NCI-H1105 (cell line): ENCODE results near the gene SETD6.

ENCODE experiments used
- DNase-seq: peaks from one replicate; lab custom pipeline; 2025; lab: John Stamatoyannopoulos, UW

SETD6 gene

DNA sequence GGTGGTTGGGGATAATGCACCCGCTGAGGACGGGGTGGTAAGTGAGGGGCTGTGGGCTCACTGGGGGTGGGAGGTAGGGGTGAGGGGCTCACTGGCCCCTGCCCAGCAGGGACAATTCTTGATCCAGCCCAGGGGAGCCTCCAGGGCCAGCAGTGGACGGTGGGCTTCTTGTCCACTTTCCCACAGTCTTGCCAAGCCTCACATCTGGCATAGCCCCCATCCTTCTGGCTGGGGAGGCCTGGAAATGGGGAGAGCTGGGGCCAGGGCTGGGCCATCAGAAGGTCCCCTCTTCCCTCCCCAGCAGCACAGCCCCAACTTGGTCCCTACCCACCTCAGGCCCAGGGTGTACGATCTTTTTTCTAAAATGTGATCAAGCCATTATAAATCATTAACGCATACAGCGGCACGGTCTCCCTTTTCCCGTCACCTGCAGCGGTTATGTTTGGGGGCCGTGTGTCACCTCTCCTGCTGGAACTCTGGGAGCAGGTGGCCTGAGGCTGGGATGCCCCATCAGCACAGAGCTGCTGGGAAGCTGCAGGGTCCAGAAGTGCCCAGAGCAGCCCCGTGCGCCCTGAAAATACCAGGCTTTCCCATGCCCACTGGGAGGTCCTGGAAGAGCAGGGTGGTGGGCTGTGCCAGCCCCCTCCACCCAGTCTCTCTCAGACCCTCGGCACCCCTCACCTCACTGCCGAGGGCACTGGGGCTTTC lies 7.2 kb upstream of the SETD6 start:
- no peak for DNase-seq

DNA sequence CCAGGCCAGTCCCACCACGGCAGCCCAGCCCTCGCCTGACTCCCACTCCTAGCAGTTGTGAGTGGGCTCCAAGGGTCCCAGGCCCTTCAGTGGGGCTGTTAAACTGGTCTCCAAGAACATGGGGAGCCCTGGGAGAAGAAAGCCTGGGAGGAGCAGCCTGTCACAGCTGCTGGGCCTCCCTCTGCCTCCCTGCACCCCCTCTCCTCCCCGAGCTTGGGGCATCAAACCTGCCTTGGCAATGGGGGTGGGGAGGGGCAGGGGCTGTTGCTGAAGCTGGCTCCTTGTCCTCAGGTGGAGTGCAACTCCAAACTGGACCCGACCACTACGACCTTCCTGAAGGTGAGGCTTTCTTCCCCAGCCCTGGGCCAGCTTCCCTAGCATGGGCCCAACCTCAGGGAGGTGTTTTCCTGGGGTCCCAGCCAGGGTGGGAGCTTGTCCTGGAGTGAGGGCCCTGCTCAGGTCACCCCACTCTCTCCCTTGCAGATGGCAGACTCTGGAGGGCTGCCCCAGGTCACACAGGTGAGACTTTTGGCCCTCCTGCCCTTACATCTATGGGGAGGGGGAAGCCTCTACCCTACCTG lies 6.6 kb upstream of the SETD6 start:
- no peak for DNase-seq

DNA sequence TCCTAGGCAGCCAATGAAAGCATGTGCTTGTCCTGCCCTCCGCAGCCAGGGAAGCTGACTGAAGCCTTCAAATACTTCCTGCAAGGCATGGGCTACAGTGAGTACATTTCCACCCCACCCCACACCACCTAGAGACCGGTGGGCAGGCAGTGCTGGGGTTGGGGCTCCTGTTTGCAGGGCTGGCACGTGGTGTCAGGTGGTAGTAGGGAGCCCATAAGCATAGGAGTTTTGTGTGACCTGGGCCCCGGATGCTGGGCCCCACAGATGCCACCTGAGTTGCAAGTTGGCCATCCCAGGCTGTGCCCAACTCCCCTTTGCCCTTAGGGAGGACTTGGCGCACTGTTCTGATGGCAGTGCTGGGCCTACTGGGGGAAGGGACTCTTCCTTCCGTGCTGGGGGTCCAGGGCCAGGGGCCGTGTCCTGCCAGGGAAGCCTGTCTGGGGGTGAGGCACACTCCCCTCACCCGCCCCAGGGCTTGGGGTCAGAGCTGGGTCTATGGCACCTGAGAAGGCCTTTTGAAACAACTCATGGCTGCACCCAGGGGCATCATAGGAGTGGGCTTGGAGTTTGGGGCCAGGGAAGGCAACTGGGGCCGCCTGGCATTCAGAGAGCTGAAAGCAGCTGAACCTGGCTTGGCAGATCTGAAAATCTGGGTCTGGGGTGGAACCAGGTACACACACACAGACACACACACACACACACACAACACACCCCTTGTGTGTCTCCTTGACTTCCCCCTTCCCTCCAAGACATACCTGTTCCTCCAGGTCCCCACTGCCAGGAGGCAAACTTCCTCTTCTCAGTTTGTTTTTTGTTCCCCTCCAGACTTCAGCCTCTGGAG lies 5.8 kb upstream of the SETD6 start:
- DNase-seq: no peak

DNA sequence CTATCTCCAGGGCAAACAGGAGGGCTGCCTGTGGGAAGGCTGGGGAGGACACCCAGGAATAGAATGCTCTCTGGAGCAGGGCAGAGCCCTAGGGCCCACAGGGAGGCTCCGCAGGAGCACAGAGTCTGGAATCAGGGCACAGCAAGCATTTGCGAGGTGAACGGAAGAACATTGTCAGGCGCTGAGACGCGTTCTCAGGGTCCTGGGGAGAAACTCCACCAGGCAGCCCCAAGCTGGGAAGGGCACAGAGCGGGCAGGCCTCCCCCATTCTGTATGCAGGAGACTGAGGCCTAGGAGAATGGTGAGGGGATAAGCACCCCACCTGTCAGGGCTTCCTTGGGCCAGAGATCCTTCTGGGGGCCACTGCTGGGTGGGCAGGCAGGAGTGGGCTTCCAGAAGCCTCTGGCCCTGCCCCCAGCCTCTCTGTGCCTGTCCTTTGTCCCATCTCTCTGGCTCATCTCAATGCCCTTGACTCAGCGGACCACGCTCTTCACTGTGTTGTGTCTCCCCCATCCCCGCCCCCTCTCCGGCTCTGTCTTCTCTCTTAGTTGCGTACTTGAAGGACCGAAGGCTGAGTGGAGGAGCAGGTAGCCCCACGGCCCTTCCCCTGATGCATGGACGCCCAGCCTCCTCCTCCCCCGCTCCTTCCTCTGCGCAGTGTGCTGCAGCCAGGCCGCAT lies 5.1 kb upstream of the SETD6 start:
- DNase-seq: no peak

DNA sequence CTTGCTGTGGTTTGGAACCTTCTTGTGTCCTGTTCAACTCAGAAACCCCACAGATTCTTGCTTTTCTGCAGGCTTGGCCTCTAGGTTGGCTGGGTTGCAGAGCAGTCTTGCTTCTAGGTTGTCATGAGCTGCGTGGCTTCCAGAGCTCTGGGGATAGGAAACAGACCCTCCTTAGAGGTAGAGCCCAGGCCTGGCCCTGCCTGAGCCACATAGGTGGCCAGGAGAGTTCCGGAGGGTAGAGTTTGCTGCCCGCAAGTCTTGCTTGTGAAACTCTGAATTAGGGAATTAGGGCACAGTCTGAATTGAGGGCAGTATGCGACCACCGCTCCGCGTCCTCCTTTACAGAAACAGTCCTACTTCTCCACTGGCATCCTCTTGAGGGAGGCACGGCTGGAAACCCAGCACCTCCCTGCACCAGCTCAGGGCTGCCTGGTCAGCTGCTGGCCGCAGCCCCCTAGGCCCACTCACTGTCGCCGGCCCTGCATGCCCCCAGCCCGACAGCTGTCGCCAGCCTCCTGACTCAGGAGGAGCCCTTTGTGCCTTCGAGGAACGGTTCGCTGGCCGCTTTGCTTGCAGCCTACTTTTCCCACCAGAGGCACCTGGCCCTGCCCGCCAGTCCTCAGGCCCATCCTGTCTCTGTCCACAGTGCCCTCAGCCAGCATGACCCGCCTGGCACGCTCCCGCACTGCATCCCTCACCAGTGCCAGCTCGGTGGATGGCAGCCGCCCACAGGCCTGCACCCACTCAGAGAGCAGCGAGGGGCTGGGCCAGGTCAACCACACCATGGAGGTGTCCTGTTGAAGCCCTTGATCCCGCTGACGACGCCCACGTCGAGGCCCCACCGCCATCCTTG lies 4.3 kb upstream of the SETD6 start:
- no peak for DNase-seq

DNA sequence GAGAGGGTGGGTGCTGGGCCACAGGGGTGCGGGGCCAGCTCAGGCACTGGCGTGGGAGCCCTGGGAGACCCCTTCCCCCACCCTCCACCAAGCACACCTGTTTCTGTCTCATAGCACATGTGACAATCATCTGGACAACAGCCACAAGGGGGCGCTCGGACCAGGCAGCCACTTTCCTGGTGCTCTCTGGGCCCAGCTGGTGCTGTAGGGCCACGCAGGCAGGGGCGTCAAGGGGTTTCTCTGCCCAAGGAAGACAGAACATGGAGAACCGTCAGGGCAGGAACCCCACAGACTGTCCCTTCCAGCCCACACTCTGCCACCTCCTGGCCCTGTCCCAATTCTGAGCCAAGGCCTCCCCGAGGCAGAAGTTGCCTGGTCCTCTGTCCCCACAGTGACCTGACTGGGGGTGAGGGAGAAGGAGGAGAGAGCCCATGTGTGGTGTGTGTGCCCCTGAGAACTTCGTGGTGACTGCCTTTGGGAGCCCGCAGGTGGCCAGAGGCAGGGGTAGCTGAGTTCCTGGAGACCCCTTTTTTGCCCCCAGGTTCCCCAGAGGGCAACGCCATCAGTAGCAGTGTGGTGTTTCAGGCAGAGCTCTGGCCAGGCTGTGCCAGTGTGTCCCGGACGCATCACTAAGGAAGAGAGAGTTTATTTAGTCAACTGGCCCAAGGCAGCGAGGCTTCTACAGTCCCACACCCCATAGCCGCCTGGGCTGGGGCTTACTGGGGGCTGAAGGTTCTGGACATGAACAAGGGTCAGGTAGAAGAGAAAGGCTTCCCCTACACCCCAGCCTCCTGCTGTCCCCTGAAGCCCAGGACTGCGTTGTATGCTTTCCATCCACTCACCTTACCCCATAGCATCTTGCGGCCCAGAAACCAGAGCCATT lies 3.1 kb upstream of the SETD6 start:
- peak; percentile 33 for DNase-seq

DNA sequence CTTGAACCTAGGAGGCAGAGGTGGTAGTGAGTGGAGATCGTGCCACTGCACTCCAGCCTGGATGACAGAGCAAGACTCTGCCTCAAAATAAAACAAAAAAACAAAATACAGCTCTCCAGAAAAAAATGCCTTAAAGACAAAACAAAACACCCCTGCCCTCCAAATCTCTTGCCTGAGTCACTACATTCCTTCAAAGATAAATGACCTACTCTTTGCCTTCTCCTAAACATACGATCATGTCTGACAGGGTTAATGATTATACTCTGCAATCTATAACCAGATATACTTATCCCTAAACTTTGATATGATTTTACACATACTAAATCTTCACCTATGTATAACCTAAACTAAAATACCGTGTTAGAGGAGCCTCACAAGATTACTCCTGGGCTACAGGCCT lies 1.4 kb upstream of the SETD6 start:
- DNase-seq: no peak

DNA sequence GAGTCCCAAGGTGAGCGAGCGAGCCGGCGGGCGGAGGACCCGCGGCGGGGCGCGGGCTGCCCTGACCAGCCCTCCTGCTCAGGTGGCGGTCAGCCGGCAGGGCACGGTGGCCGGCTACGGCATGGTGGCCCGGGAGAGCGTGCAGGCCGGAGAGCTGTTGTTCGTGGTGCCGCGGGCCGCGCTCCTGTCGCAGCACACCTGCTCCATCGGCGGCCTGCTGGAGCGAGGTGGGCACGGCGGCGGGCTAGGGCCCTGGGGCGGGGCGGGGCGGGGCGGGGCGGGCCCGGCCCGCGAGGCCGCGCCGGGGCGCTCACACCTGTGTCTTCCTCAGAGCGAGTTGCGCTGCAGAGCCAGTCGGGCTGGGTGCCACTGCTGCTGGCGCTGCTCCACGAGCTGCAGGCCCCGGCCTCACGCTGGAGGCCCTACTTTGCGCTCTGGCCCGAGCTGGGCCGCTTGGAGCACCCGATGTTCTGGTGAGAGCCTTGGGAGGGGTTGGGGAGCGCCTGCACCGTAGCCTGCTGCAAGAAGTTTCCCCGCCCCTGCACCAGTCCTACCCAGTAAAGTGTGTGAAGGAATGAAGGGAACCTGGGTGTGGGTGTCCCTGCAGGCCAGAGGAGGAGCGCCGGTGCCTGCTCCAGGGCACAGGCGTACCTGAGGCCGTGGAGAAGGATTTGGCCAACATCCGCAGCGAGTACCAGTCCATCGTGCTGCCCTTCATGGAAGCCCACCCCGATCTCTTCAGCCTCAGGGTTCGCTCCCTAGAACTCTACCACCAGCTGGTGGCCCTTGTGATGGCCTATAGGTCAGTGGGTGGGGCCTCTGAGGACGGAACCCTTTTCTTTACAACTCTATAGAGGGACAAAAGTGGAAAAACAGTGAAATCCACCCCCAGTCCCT lies 802 bp downstream of the SETD6 start:
- peak; percentile 46 for DNase-seq

DNA sequence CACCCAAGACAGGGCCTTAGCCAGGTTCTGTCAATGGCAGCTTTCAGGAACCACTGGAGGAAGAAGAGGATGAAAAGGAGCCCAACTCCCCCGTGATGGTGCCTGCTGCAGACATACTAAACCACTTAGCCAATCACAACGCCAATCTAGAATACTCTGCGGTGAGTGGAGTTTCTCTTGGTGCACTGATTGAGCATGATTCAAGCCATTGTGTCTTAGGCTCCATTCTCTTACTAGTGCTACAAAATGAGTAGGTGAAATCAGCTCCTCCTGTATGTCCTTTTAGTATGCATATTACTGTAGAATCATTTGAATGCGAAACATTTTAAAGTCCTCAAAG lies 1.4 kb downstream of the SETD6 start:
- no peak for DNase-seq

DNA sequence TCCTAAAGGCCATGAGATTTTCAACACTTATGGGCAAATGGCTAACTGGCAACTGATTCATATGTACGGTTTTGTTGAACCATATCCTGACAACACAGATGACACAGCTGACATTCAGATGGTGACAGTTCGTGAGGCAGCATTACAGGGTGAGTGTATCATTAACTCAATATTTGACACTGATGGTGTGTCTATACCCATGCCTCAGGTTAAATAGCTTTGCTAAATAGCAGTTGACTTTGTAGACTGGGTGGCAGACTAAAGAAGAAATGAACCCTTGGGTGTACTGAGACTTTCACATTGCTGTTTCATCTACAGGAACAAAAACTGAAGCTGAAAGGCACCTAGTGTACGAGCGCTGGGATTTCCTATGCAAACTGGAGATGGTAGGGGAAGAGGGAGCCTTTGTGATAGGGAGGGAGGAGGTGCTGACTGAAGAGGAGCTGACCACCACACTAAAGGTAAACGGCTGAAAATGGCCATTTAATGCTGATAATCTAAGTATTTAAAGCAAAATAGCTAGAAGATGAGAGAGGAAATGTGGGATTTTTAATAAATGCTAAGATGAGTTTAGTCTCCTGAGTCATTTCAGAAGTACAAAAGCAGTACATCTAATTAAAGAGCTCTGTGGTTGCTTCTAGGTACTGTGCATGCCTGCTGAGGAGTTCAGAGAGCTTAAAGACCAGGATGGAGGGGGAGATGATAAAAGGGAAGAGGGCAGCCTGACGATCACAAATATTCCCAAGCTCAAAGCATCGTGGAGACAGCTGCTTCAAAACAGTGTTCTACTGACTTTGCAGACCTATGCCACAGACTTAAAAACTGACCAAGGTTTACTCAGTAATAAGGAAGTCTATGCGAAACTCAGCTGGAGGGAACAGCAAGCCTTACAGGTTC lies 3.0 kb downstream of the SETD6 start:
- no peak for DNase-seq

DNA sequence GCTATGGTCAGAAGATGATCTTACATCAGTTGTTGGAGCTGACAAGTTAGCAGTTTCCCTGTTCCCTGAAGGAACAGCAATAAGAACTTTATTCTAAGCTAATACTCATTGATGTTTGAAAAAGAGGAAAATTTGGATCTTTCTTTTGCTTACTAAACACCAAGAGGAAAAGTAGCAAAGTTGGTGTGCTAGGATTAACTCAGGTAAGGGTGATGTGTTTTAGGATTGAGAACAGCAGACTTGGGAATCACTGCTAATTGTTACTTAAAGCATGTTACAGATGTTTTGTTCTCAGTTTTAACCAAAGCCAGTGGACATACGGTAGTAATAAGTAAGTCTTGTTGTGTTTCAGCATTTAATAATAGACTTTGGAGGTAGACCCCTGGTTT lies 3.7 kb downstream of the SETD6 start:
- no peak for DNase-seq

DNA sequence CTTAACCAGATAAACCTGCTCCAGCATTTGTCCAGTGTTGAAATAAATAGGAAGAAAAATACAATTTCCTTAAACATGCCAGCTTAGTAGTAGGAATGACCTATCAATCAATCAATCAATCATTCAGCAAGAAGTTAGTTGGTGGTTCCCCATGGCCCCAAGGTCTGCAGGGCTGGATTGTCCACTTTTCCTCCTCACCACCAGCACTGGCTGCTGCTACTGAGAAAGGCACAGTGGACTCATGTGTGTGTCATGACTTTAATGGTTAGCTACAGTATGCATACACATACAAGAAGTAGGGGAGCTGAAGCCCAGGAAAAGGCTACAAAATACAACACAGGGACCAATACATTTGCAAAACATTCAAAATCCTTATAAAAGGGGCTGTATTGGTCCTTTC lies 4.4 kb downstream of the SETD6 start:
- DNase-seq: no peak

DNA sequence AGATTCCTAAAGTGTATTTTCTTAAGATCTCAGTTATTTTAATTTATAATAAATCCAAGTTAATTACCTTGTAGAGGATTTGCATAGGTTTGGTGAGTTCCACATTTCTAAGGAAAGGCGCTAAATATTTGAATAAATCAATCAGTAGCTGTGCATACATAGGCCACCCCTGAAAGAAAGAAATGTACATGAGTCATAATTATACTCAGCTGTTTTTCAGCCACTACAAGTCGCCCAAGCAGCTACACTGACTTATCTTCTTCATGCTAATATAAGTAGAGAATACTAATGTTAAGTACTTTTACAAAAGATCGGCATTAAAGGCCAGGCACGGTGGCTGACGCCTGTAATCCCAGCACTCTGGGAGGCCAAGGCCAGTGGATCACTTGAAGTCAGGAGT lies 14.9 kb downstream of the SETD6 start:
- no peak for DNase-seq

DNA sequence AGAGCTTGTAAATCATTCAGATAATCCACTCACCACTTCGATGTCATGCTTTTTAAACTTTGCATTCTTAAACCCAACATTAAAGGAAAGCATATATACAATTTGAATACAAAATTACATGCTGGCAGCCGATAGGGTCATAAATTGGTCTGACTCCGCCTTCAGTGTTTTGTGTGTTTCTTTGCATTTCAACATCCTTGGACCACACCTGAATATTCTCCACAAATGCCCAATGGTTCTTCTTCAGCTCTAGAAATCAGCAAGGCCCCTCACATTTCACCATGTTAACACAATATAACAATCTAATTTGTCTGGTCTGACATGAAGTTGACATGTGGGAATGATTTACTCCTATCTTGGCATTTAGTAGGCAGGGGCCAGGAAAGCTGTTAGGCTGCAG lies 17.1 kb downstream of the SETD6 start:
- no peak for DNase-seq

DNA sequence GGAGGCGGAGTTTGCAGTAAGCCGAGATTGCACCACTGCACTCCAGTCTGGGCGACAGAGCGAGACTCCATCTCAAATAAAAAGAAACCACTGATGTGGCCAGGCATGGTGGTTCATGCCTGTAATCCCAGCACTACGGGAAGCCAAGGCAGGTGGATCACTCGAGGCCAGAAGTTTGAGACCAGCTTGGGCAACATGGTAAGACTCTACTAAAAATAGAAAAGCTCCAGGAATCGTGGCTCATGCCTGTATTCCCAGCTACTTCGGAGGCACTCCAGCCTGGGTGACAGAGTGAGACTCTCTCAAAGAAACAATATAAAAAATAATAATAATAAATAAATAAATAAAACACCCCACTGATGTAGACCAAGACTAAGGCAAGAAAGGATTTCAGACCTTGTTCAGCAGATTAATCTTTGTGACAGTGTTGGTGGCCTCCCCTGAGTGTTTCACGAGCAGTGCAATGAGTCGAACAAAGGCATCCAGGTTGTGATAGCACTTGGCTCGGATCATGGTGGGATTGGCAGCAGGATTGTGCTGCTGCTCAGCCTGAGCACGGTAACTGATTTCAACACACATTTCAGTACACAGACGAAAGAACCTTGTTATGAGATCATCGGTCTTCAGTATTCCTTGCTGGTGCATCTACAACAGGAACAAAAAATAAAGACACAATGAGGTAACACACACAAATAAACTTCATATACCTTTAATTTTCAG lies 18.6 kb downstream of the SETD6 start:
- no peak for DNase-seq

DNA sequence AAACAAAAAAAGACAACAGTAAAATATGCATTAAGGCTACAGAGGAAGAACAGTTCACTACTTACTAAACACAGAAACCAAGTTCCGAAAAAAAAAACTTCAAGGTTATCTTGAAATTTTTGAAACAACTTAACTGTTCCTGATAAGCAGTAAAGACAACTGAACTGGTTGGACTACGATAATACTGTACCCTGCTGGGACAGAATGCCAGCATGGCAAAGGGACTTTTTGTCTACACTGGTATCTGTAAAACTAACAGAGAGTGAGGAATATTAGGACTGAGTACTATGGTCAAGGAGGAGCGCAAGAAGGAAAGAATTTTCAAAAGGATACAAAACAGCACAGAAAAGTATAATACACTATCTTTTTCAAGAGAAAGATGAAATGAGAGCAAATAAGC lies 19.8 kb downstream of the SETD6 start:
- DNase-seq: no peak

DNA sequence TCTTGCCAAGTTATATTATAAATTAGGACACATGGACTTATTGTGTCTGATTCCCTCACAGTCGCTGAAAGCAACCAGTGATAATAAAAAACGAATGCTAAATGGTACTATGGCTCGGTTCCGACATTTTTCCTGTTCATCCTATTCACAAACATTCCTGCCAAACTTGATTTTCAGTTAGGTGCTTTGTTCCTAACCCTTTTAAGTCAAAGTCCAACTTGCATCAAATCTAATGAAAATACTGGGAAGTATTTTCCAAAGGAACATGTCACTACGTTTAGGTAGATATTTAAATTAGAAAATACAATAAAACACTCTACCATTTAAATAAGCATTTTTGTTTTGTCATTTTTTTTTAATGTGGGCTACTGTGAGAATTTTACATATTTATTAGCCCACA lies 21.0 kb downstream of the SETD6 start:
- DNase-seq: no peak
